AG08395 (cell line): ENCODE measurements around the gene RGS19.
A peak's percentile ranks its signal among the peaks of the same experiment; 100 is the strongest.

ENCODE experiments used
- DNase-seq: peaks from one replicate; pipeline ENCODE4 v3.0.0; 2012; ENCODE audit warnings: mixed read lengths, low spot score

RGS19 gene

GRCh38 chr20:64064145-64064698 lies 15.1 kb downstream of the RGS19 start:
- DNase-seq: peak; percentile 88

DNA sequence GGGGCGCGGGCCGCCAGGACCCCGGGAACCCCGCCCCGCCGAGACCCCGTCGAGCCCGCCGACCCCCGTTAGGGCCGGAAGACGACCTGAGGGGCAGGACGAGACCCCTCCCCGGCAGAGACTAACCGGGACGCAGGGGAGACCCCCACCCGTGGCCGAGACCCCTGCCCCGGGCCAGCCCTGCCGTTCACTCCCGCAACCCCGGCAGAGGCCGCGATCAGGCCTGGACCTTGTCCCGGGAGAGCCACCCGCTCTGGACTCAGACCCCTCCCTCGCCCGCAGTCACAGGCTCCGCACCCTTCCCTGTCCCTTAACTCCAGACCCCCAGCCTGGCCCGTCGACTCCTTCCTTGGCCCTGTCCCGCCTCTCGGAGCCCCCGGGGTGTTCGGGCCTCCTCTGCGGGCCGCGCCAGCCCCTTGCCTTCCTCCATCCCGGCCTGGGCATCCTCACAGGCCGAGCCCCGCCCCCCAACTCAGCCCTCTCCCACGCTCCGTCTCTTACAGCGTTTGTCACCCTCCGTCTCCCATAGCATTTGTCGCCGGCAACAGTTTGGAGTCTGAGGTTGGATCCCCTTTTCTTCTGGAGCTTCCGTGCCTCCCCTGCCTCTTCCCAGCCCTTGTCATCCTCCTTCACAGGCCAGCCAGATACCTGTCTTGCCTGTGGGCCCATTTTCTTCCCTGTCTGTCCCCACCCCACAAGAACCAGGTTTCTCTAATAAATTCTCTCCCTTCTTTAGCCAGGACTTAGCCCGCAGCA lies 15.8 kb downstream of the RGS19 start:
- no peak for DNase-seq

DNA sequence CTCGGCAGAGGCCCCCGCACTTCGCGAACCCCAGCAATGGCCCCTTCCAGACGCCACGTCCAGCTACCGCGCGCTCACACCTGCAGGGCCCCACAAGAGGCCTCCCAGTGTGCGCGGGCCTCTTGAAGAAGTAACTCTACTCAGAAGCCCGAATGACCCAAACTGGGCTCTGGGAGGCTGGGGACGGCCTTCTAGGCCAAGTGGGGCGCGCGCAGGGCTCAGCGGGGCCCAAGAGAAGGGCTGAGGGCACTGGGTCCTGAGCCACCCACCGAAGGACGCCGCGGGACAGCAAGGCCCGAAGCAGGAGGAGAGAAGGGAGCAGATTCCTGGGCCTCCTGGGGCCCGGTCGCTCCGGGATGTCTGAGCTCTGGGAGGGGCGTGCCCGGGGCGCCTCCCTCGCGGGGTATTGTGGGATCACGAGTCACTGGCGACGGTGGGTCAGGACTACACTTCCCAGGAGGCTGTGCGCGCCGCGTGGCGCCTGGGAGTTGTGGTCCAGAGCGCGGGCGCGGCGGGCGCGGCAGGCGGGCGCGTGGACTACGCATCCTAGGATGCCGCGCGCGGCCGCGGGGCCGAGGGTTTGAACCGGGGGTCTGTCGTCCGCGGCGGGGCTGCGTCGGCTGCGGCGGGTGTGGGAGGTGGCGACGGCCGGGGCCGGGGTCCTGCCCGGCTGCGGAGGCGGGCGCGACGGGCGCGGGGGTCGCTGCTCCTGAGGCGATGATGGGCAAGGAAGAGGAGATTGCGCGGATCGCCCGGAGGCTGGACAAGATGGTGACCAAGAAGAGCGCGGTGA lies 16.5 kb downstream of the RGS19 start, which contains the start of gene TCEA2:
TSS of gene TCEA2 (plus strand) at position 603 of the 793 bp plus-strand sequence. CDS start at position 718, 115 bp downstream.
- DNase-seq: peak; percentile 98

- DNase-seq: no peak
Observed at GRCh38 chr20:64062276-64062595, 17.1 kb downstream of the RGS19 start.

DNA sequence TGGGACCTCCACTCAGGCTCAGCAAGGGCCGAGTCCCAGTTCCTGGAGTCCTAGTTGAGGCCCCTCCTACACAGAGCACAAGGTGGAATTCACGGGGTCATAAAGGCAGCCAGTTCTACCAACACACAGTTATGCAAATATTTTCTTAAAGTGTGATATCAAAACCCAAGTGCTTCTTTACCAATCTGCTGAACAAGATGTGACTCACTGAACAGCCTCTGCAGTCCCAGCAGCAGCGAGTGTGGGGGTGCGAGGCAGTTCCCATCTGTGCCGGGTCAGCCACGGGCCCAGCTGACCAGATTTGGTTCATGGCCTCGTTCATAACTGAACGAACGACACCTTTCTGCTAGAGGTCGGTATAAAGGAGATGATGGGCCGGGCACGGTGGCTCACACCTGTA lies 20.8 kb downstream of the RGS19 start:
- no peak for DNase-seq

DNA sequence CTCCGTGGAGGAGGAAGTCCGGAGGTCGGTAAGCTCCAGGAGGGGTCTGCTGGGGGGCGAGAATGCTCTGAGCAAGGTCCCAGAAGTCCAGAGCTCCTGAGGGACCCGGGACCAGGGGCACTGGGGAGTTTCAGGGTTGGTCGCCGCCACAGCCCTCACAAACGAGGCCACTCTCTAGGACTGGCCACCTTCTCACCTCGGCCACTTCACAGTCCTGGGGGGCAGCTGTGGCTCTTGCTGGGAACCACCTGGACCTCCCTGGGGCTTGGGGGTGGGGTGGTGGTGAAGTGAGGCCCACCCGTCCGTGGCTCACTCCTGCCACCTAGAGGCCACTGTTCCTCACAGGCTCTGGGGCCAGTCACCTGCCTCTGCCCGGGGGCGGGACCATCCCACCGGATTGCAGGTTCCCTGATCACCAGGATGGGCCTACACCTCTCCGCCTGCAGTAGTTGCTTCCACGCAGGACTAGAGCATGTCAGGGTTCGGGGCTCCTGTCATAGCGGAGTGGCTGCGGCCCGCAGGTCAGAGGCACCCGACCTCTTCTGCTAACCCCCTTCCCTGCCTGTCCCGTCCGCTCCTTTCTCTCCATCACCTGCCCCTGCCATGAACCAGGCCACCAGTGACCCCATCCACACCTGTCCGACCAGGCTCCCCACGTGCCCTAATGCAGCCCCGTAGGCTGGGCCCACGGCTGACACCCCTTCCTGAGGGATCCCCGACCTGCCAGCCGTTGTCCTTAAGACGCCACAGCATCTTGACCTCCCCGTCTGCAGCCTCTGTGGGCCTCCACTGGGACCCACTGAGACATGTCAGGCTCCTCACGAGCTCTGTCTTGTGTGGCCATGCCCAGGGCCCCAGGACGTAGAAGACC lies 21.5 kb downstream of the RGS19 start:
- DNase-seq: peak; percentile 82

DNA sequence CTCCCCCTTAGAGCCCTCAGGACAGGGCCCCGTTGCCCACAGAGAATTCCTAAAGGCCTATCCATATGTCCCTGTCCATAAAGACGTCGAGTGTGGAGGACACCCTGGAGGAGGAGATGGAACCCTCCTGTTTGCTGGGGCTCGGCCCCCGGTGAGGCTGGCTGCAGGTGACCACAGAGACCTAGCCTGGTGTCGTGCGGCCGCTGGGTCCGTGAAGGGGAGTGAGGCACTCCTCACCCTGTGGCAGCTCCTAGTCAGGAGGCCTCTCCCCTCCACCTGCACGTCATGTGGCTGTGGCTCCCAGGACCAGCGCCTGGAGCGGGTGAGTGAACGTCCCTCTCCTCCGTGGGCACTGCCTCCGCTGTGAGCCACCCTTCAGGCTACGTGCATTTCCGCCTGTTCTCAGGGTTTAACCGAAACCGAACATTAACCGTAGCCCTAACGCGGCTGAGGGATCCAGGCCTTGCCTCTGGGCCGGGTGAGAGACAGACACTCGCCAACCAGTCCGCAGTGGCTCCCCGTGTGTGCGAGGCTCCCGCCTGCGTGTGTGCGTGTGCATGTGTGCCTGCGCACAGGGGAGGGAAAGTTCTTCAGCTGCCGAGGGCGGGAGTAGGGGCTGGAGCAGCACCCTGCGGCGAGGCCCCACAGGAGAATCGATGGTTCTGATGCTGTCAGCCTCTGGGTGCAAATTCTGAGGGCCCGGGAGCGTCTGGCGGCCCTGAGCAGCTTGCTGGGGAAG lies 22.3 kb downstream of the RGS19 start:
- no peak for DNase-seq

DNA sequence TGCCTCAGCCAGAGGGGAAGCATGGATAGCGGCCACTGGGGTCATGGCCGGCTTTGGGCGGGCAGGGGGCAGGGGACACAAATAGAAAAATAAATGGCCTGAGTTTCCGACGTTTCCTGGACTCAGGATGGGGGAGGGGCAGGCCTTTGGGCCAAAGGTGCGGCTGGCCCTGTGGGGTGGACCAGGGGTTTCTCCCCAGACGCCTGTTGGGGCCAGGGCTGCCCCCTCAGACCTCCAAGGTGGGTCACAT lies 22.8 kb downstream of the RGS19 start:
- DNase-seq: no peak

DNA sequence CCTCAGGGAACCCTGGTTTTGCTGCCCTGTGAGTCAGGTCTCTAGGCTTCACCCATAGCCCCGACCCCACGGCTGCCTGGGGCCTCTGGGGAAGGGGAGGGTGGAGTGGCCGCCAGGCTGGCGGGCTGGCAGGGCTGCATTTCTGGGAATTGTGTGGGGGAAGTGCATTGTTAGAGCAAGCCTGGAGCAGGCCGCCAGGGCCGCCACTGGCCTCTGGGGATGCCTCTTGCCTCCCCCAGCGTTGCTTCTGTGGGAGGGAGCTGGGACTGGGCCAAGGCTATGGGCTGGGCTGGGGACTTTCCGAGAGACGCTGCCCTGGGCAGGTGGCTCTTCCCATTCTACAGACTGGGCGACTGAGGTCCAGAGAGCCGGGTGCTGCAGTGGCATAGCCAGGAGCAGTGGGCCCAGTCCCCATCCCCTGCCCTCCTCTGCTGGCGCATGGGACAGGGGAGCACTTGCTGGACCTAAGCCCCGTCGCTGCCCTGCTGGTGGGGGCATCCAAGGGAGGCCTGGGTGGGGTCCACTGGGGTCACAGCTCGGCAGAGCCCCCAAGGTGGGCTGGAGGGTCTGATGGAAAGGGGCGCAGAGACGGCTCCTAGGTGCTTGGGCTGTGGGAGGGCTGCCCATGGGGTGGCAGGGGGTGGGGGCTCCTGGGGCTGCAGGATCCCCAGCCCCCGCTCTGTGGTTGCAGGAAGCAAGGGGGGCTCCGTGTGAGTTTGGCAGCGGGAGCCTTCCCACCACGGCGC lies 23.3 kb downstream of the RGS19 start:
- DNase-seq: no peak

DNA sequence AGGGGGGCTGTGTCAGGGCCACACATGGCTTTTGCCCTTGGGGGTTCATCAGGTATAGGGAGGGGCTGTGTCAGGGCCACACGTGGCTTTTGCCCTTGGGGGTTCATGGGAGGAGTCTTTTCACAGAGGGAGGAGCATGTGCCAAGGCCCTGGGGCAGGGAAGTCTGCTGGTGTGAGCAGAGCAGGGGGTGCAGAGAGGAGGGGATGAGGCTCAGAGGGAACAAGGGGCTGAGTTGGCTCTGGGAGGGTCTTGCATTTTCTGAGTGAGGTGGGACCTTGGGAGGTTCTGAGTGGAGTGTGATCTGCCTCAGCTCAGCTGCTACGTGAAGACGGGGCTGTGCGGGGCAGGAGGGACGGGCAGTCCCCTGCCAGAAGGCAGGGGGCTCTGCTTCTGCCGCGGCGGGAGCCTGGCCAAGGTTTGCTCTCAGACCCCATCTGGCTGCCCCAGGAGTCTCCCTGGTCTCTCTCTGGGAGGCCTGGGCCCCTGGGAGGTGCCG lies 23.9 kb downstream of the RGS19 start:
- no peak for DNase-seq

DNA sequence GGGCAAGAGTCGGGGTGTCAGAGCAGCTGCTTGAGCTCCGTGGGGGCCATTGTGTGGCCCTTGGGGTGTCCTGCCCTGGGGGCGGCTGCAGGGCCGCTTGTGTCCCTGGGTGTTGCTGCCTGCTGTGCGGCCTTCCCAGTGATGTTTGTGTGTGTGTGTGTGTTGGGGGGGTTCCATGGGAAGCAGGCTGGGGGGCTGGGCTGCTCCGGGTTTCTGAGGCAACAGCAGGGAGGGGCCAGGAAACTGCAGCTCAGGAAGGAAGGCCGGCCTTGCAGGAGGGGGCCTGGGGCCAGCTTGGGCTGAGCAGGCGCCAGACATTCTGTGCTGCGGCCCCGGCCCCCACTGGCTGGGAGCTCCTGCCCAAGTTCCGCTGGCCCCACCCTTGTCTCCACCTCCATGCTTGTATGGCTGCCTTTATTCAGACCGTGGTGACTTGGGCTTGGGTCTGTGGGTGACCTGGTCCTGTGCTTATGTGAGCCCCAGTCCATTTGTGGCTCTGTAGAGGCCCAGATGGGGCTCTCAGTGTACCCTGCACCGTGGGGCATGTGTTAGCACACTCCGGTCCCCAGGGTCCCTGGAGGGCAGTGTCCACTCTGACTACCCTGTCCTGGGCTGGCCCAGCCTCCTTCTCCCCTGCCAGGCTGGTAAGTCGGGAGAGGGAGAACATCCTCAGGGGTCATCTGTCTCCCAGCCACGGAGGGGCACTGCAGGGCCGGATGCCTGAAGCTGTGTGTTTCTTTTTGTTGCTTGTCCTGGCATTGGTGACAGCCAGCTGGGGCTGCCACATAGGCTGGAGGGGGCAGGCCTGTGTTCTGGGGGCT lies 25.3 kb downstream of the RGS19 start:
- no peak for DNase-seq

DNA sequence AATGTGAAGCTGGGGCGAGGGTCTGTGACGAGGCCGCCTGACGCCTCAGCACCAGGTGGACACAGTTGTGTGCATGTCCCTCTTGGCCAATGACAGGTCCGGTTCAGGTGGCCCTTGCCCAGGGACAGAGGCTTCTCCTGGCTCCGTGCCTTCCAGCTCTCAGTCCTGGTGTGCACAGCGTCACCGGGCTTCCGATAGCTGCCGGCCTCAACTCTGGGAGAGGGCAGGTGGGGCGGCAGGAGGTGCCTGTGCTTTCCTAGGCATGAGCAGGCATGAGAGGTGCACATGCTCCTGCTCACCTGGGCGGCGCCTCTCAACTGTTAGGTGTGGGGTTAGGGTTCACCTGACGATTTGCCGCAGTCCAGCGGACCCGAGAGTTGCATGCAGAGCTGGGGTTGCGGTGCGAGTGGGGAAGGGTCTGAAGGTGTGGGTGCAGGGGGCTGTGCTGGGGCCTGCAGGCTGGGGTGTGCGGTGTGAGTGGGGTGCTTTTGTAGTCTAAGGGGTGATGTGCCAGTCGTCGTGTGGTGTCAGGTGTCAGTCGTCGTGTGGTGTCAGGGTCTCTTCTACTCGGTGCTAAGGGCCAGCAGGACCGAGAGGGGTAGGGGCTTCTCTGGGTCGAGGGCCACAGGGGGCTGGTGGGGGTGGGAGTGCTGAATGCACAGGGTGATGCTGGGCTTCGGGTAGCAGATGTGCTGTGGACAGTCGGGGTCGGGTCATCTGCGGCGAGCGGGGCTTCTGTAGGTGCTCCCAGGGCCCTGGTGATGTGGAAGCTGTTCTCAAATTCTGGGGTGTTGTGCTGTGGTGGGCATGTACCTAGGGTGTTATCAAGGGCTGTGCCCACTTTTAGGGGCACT lies 26.1 kb downstream of the RGS19 start:
- no peak for DNase-seq

- no peak for DNase-seq
Observed at GRCh38 chr20:64052326-64052722, 27.0 kb downstream of the RGS19 start.

- no peak for DNase-seq
Observed at GRCh38 chr20:64051561-64052325, 27.6 kb downstream of the RGS19 start.

GRCh38 chr20:64051033-64051452 lies 28.3 kb downstream of the RGS19 start:
- DNase-seq: no peak

DNA sequence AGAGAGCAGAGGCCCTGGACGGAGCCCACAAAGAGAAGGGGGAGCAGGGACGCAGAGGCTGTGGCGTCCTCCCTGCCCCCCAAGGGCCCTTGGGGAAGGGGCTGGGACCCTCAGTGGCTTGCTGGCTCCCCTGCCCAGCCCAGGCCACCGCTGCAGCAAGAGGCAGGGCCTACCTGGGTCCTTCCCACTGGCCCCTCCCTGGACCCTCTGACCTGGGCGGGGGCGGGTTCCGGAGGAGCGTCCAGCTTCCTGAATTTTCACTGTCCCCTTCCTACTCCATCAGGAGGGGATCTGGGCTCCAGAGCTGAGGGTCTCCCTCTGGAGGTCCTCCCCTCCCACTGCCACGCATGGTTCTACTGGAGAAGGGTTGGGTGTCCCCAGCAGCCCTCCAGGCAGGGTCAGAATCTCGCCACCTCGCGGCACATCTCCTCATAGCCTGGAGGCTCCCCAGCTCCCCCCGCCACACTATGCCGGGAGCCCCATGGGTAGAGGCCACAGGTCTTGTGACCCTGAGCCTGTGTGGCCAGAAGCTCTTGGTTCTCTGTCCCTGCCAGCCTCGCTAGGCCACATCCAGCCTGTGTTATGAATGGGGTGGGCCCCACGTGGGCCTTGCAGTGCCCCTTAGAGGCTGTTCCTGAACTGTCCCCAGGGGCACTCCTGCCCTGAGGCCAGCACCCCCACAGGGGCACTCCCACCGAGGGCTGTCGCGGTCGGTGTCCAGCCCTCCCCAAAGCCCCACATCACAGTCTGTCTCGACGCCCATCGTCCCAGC lies 28.9 kb downstream of the RGS19 start:
- no peak for DNase-seq

DNA sequence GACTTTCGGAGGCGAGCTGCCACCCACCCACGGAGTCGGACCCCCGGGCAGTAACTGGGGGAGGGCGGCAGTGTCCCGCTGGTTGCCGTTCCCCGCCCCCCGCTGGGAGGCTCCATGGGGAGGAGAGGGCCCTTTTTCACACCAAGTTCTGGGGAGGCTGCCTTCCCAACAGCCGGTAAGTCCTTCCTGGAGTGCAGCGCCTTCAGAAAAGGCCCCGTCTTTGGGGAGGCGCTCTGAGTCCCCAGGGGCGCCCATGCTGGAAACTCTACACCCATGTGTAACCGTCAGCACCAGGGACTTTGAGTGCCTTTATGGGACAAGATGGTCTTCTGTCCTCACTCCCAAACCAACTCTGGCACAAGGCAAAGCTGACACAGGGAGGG lies 29.4 kb downstream of the RGS19 start:
- DNase-seq: no peak
